Upper lobe of left lung (tissue), 6 donors: Measurements from ENCODE around the gene NOL6. TPM values are rescaled to one million over a fixed set of nuclear protein-coding genes. Genes with fewer than 3 reads are reported as not detected.
A peak's percentile ranks its signal among the peaks of the same experiment; 100 is the strongest.
"Not testable (repeated sequence)": the region's sequence is repeated elsewhere in the genome, so short reads cannot be mapped to it uniquely, and the experiment has no call there.

Experiments
- ATAC-seq, 2 donors: fragments of 200-7000 bp; cut with Tn5 transposase; one replicate each; pipeline ENCODE4 v1.9.1; 2022; ENCODE audit warnings: mild to moderate bottlenecking in 2 of 2, moderate library complexity in 2 of 2; ENCODE audit not compliant: low FRiP score in 2 of 2
- DNase-seq, 2 donors: peaks; one replicate each; pipeline ENCODE4 v3.0.0-alpha.2; 2019 to 2020
- H3K27ac ChIP-seq, 4 donors: fragments of 200-600 bp; sonication (generic); one replicate each; pipeline ENCODE4 v1.5.1; 2016 to 2019
- H3K27me3 ChIP-seq, 4 donors: fragments of 200-600 bp; sonication (generic); one replicate each; pipeline ENCODE4 v1.5.1; 2017 to 2019
- H3K36me3 ChIP-seq, 4 donors: fragments of 200-600 bp; sonication (generic); one replicate each; pipeline ENCODE4 v1.5.1; 2016 to 2019
- H3K4me1 ChIP-seq, 4 donors: fragments of 200-600 bp; sonication (generic); one replicate each; pipeline ENCODE4 v1.5.1; 2018 to 2019
- H3K4me3 ChIP-seq, 4 donors: fragments of 200-600 bp; sonication (generic); one replicate each; pipeline ENCODE4 v1.5.1; 2017 to 2019; ENCODE audit warnings: mild to moderate bottlenecking in 2 of 4, moderate library complexity in 1 of 4
- H3K9me3 ChIP-seq, 4 donors: fragments of 200-600 bp; sonication (generic); one replicate each; pipeline ENCODE4 v1.5.1; 2018 to 2019
- CTCF ChIP-seq, 6 experiments: fragments of 450-650 bp in 4 of 6; fragments of 200-600 bp in 2 of 6; sonication (generic) in 2 of 6; IDR thresholded peaks; one replicate each; pipeline ENCODE4 v1.5.1; 2016 to 2019; ENCODE audit warnings: antibody characterized with exemption in 6 of 6
- EP300 ChIP-seq, 4 donors: sonication (generic); formaldehyde crosslinking; IDR thresholded peaks; one replicate each; pipeline ENCODE4 v1.5.1; 2017; ENCODE audit warnings: antibody characterized with exemption in 4 of 4, control low read depth in 2 of 4
- POLR2A ChIP-seq, 4 donors: fragments of 450-650 bp; IDR thresholded peaks; one replicate each; pipeline ENCODE4 v1.5.1; 2016 to 2017; ENCODE audit warnings: antibody characterized with exemption in 4 of 4, mild to moderate bottlenecking in 2 of 4
- POLR2AphosphoS5 ChIP-seq, 2 donors: sonication (generic); formaldehyde crosslinking; IDR thresholded peaks; one replicate each; pipeline ENCODE4 v1.5.1; 2017; ENCODE audit warnings: antibody characterized with exemption in 2 of 2
- WGBS, 2 donors: methylation state at CpG; one replicate each; pipeline ENCODE4 v1.1.5; 2017 to 2018; 5-methylcytosine and 5-hydroxymethylcytosine counted together
- total RNA-seq, 6 donors: library from RNA; depleted of rRNA in 4 of 6; stranded (reverse); fragments of >200 nt in 4 of 6; gene quantifications; one replicate each; pipeline versions ENCODE4 v1.1.0 to v1.2.1, GENCODE V29; 2016 to 2021
- donor health status: DM: no; HTN: no; CAD: no; lungs with moderate emphysema.
- donor health status: DM: no; HTN: yes; CAD: no; lungs with severe emphysema.

NOL6 gene
- total RNA-seq, 6 donors from 2014 or later, result 17.8 to 47.6 (median 31.9) TPM

- Histone ChIP-seq H3K4me3 (peak overlapping the region; percentile 36 to 64 (median 56)), H3K9me3 (no peaks in the 10 kb centered on the region), H3K27ac (peak overlapping the region; percentile 87 to 92 (median 91)), H3K36me3 (no peaks in the 10 kb centered on the region), H3K27me3 (no peaks in the 10 kb centered on the region), H3K4me1 (no peaks in the 10 kb centered on the region)
- WGBS, 2 donors, result 7% methylated on average over 32 of the region's 32 CpGs
- peak in 1 of 6 experiments; percentile 10 for TF ChIP-seq CTCF (IDR thresholded peaks at IDR 0.05)
- no peak for TF ChIP-seq EP300 (IDR thresholded peaks at IDR 0.05)
- TF ChIP-seq POLR2AphosphoS5 (IDR thresholded peaks at IDR 0.05), result peak; percentile 29 to 61
- peak in 2 of 4 donors; percentile 39 to 55 for TF ChIP-seq POLR2A (IDR thresholded peaks at IDR 0.05)
- DNase-seq (peak; percentile 60 to 93), ATAC-seq (peak; percentile 72 to 94)
Observed at GRCh38 chr9:33510262-33511183, 36.8 kb upstream of the NOL6 start.

- DNase-seq, result no peak
- Histone ChIP-seq H3K9me3 (no peaks in the 10 kb centered on the region), H3K27me3 (no peaks in the 10 kb centered on the region), H3K36me3 (no peaks in the 10 kb centered on the region), H3K4me3 (peak overlapping the region in 1 of 4 donors; percentile 3), H3K27ac (peak overlapping the region; percentile 40 to 80 (median 54)), H3K4me1 (no peaks in the 10 kb centered on the region)
- 58 to 67% methylated on average over 7 of the region's 7 CpGs for WGBS, 2 donors
- TF ChIP-seq POLR2AphosphoS5 (IDR thresholded peaks at IDR 0.05) (no peak), POLR2A (IDR thresholded peaks at IDR 0.05) (no peak), CTCF (IDR thresholded peaks at IDR 0.05) (no peak), EP300 (IDR thresholded peaks at IDR 0.05) (no peak)
- ATAC-seq, result peak; percentile 36 to 80
Observed at GRCh38 chr9:33506626-33507370, 33.1 kb upstream of the NOL6 start.

GRCh38 chr9:33498387-33498786 lies 24.7 kb upstream of the NOL6 start:
- Histone ChIP-seq H3K36me3 (no peaks in the 10 kb centered on the region), H3K4me1 (no peaks in the 10 kb centered on the region), H3K4me3 (no peak overlapping the region), H3K27me3 (no peaks in the 10 kb centered on the region), H3K9me3 (no peaks in the 10 kb centered on the region), H3K27ac (no peak overlapping the region)
- no peak for DNase-seq
- ATAC-seq, result no peak
- TF ChIP-seq POLR2AphosphoS5 (IDR thresholded peaks at IDR 0.05) (no peak), EP300 (IDR thresholded peaks at IDR 0.05) (no peak), CTCF (IDR thresholded peaks at IDR 0.05) (no peak)
- 85 to 100% methylated on average over 1 of the region's 1 CpG for WGBS, 2 donors

GRCh38 chr9:33493819-33494218 lies 20.1 kb upstream of the NOL6 start:
- ATAC-seq, H3K27me3 ChIP-seq, H3K27ac ChIP-seq, H3K4me1 ChIP-seq, H3K9me3 ChIP-seq, H3K36me3 ChIP-seq, H3K4me3 ChIP-seq, DNase-seq: not testable (repeated sequence)
- 51 to 59% methylated on average over 2 of the region's 2 CpGs for WGBS, 2 donors

GRCh38 chr9:33489066-33489465 lies 15.3 kb upstream of the NOL6 start:
- no peak overlapping the region for H3K4me3 ChIP-seq
- H3K4me1 ChIP-seq, result no peaks in the 10 kb centered on the region
- WGBS, 2 donors, result 74 to 81% methylated on average over 2 of the region's 2 CpGs
- H3K27ac ChIP-seq, result no peak overlapping the region
- no peaks in the 10 kb centered on the region for H3K9me3 ChIP-seq
- TF ChIP-seq POLR2A (IDR thresholded peaks at IDR 0.05), result no peak
- TF ChIP-seq EP300 (IDR thresholded peaks at IDR 0.05), result no peak
- no peak for TF ChIP-seq CTCF (IDR thresholded peaks at IDR 0.05)
- no peak for TF ChIP-seq POLR2AphosphoS5 (IDR thresholded peaks at IDR 0.05)
- no peaks in the 10 kb centered on the region for H3K27me3 ChIP-seq
- DNase-seq, result no peak
- ATAC-seq, result no peak
- no peaks in the 10 kb centered on the region for H3K36me3 ChIP-seq

- H3K9me3 ChIP-seq, H3K36me3 ChIP-seq, H3K27ac ChIP-seq, H3K4me1 ChIP-seq, H3K4me3 ChIP-seq, H3K27me3 ChIP-seq, ATAC-seq, DNase-seq: not testable (repeated sequence)
Observed at GRCh38 chr9:33485312-33485711, 11.6 kb upstream of the NOL6 start.
